Endothelial cell of umbilical vein (primary cell): ENCODE data around the gene NBEA. TPM values are rescaled to one million over a fixed set of nuclear protein-coding genes. Genes with fewer than 3 reads are reported as not detected.

ENCODE experiments used
- BruUV-seq: library from RNA; stranded (reverse); fragments of 400-500 nt; replicated peaks from 2 replicates; lab custom pipeline; 2021; lab: Mats Ljungman, UMichigan
- CTCF ChIA-PET: fragments of 300-600, 350-600 bp; sonication (Branson Sonifier 250); formaldehyde crosslinking; loops from one replicate; lab custom pipeline; 2021; ENCODE audit warnings: antibody characterized with exemption, inconsistent platforms; lab: Charles Lee
- POLR2A ChIA-PET: fragments of 300-600, 350-600 bp; sonication (Branson Sonifier 250); formaldehyde crosslinking; loops from one replicate; lab custom pipeline; 2021; ENCODE audit warnings: antibody characterized with exemption, inconsistent platforms; lab: Charles Lee
- DNase-seq: peaks from one replicate; pipeline ENCODE4 v3.0.0-alpha.2; 2011; ENCODE audit warnings: low read depth, low spot score
- FAIRE-seq: peaks from 2 replicates; lab custom pipeline; 2011; peaks lifted over from hg19 to GRCh38; lab: Jason Lieb, UNC
- H2AFZ ChIP-seq: 2 replicates; pipeline ENCODE4 v1.6.0; 2012; ENCODE audit warnings: low read depth, low read length, control low read depth, inconsistent platforms
- H3K27ac ChIP-seq: 2 replicates; pipeline ENCODE4 v1.5.1; 2011; ENCODE audit warnings: low read depth, mild to moderate bottlenecking, control low read depth, low read length, moderate library complexity; ENCODE audit not compliant: insufficient read depth
- H3K27me3 ChIP-seq, 2 experiments: 2 replicates each; pipeline versions ENCODE4 v1.6.0 to v1.6.1; 2011; ENCODE audit warnings: low read length in 2 of 2, mixed read lengths in 1 of 2; ENCODE audit not compliant: control insufficient read depth in 2 of 2, insufficient read depth in 2 of 2
- H3K36me3 ChIP-seq, 2 experiments: 2 replicates in 1 of 2; 3 replicates in 1 of 2; pipeline ENCODE4 v1.5.1; 2011; ENCODE audit warnings: low read length in 2 of 2, mild to moderate bottlenecking in 1 of 2, moderate library complexity in 1 of 2; ENCODE audit not compliant: control insufficient read depth in 2 of 2, insufficient read depth in 2 of 2; ENCODE audit errors: extremely low read depth in 1 of 2
- H3K4me1 ChIP-seq: 3 replicates; pipeline ENCODE4 v1.5.1; 2011; ENCODE audit warnings: mild to moderate bottlenecking, low read length; ENCODE audit not compliant: control insufficient read depth, insufficient read depth; ENCODE audit errors: extremely low read depth
- H3K4me2 ChIP-seq: 2 replicates; pipeline ENCODE4 v1.6.1; 2011; ENCODE audit warnings: low read length, control low read depth, mixed read lengths; ENCODE audit not compliant: insufficient read depth
- H3K4me3 ChIP-seq, 3 experiments: fragments of 200-600 bp in 1 of 3; sonication (generic), shearing (Covaris generic) in 1 of 3; replicated peaks in 1 of 3; 2 replicates each; pipeline ENCODE4 v1.5.1; 2011 to 2016; ENCODE audit warnings: control low read depth in 3 of 3, low read length in 3 of 3, mild to moderate bottlenecking in 2 of 3, inconsistent platforms in 1 of 3, low read depth in 1 of 3, moderate library complexity in 1 of 3; ENCODE audit not compliant: insufficient read depth in 1 of 3
- H3K79me2 ChIP-seq: 2 replicates; pipeline ENCODE4 v1.6.0; 2012; ENCODE audit warnings: low read length, inconsistent platforms; ENCODE audit not compliant: control insufficient read depth, insufficient read depth
- H3K9ac ChIP-seq: replicated peaks from 2 replicates; pipeline ENCODE3; 2011; ENCODE audit warnings: low read length, control low read depth; ENCODE audit not compliant: insufficient read depth; ENCODE audit errors: extremely low read depth
- H3K9me1 ChIP-seq: replicated peaks from 3 replicates; pipeline ENCODE4 v1.6.0; 2011; ENCODE audit warnings: mild to moderate bottlenecking, low read length; ENCODE audit not compliant: control insufficient read depth, insufficient read depth; ENCODE audit errors: extremely low read depth
- H3K9me3 ChIP-seq: replicated peaks from 2 replicates; pipeline ENCODE4 v1.5.1; 2012; ENCODE audit warnings: low read length, inconsistent platforms; ENCODE audit not compliant: control insufficient read depth, insufficient read depth
- H4K20me1 ChIP-seq: replicated peaks from 2 replicates; pipeline ENCODE3; 2011; ENCODE audit warnings: mild to moderate bottlenecking, low read length; ENCODE audit not compliant: control insufficient read depth, insufficient read depth; ENCODE audit errors: extremely low read depth
- CTCF ChIP-seq, 2 donors: IDR thresholded peaks; 1 replicate in 1 of 2; 2 replicates in 1 of 2; pipeline ENCODE4 v1.5.1; 2011; ENCODE audit warnings: low read length in 2 of 2, mild to moderate bottlenecking in 2 of 2, moderate library complexity in 2 of 2, control low read depth in 1 of 2, inconsistent platforms in 1 of 2, low read depth in 1 of 2; ENCODE audit not compliant: insufficient read depth in 1 of 2; ENCODE audit errors: extremely low read depth in 1 of 2
- JUN ChIP-seq: IDR thresholded peaks from 2 replicates; pipeline ENCODE4 v1.6.1; 2011; ENCODE audit warnings: borderline replicate concordance, low read depth; ENCODE audit not compliant: insufficient read length, insufficient read depth
- POLR2AphosphoS5 ChIP-seq: IDR thresholded peaks from 2 replicates; pipeline ENCODE4 v1.6.1; 2012; ENCODE audit warnings: low read depth, mild to moderate bottlenecking, control low read depth, low read length, moderate library complexity; ENCODE audit not compliant: insufficient read depth
- dilution Hi-C: fragments of 300-500 bp; cut with MboI; formaldehyde crosslinking; loops from one replicate; pipeline ENCODE4 v1.15.0; 2019; ENCODE audit warnings: low sequenced_read_pairs; ENCODE audit not compliant: extremely low pct_ligation_motif_present
- intact Hi-C: fragments of 100-400 bp; cut with micrococcal nuclease; formaldehyde crosslinking; loops from one replicate; pipeline ENCODE4 v1.10.0; 2022
- polyA plus RNA-seq, 4 experiments: library from polyadenylated mRNA; depleted of rRNA in 3 of 4; stranded (reverse) in 3 of 4; unstranded in 1 of 4; fragments of >200 nt; gene quantifications; 2 replicates each; pipeline versions ENCODE4 v1.2.1 to v1.2.3, GENCODE V29; 2011 to 2012; ENCODE audit warnings: missing spikeins in 1 of 4
- total RNA-seq: library from RNA; stranded (reverse); gene quantifications from 2 replicates; pipeline ENCODE4 v1.2.3, GENCODE V29; 2021

The NBEA gene
- total and polyA plus RNA-seq, 2 donors (not counting 3 experiments of a cell fraction or from before 2014, with no cell fraction given), result 3.0 to 4.8 TPM

GRCh38 chr13:35179920-35180663 lies 238.0 kb downstream of the NBEA start:
- CTCF ChIA-PET, result interaction anchor here (0.7 to 1.4 kb wide), 2 partner anchors 19 to 37 kb away, joined by 3 read pairs; no protein-coding TSS in a partner anchor
- intact Hi-C loops, result no loop called here
- no peak overlapping the region for H3K4me2 ChIP-seq

More at GRCh38 chr13:35179920-35180663, 238.0 kb downstream of the NBEA start:
- no peaks in the 10 kb centered on the region for H3K79me2 ChIP-seq
- no peak for TF ChIP-seq POLR2AphosphoS5
- TF ChIP-seq JUN, result no peak
- TF ChIP-seq CTCF (IDR thresholded peaks at IDR 0.05; ENCODE audit: extremely low read depth in 1 of 2, insufficient read depth in 1 of 2, low read depth in 1 of 2, low read length in 2 of 2), result no peak
- no peaks in the 10 kb centered on the region for H4K20me1 ChIP-seq
- H3K27ac ChIP-seq, result no peak overlapping the region
- FAIRE-seq (no peak), DNase-seq (no peak)
- H3K27me3 ChIP-seq, result no peaks in the 10 kb centered on the region
- H2AFZ ChIP-seq, result no peak overlapping the region
- dilution Hi-C loops, result no loop called here
- H3K9ac ChIP-seq, result no peak overlapping the region
- H3K4me3 ChIP-seq, result no peak overlapping the region
- H3K9me1 ChIP-seq, result no peaks in the 10 kb centered on the region
- no peaks in the 10 kb centered on the region for H3K4me1 ChIP-seq
- BruUV-seq, result no TSS peak
- H3K36me3 ChIP-seq, result no peaks in the 10 kb centered on the region
- POLR2A ChIA-PET, result no interaction called here
- H3K9me3 ChIP-seq, result no peaks in the 10 kb centered on the region
